Caco-2 (cell line): ENCODE measurements around the gene DZIP1. TPM values are rescaled to one million over a fixed set of nuclear protein-coding genes. Genes with fewer than 3 reads are reported as not detected.
A peak's percentile ranks its signal among the peaks of the same experiment; 100 is the strongest.

Experiments
- BruUV-seq: library from RNA; stranded (reverse); fragments of 400-500 nt; replicated peaks from 2 replicates; lab custom pipeline; 2021; lab: Mats Ljungman, UMichigan
- CTCF ChIA-PET: fragments of 300-600 bp; sonication (Branson Sonifier 250); formaldehyde crosslinking; loops from one replicate; lab custom pipeline; 2022; ENCODE audit warnings: antibody characterized with exemption; lab: Charles Lee
- POLR2A ChIA-PET: fragments of 300-600 bp; sonication (Branson Sonifier 250); formaldehyde crosslinking; loops from one replicate; lab custom pipeline; 2022; ENCODE audit warnings: antibody characterized with exemption; lab: Charles Lee
- DNase-seq, 2 experiments: peaks; one replicate each; pipeline versions ENCODE4 v3.0.0 to v3.0.0-alpha.2; 2020 to 2022
- H3K27me3 ChIP-seq: replicated peaks from 2 replicates; pipeline ENCODE4 v1.6.0; 2011; ENCODE audit warnings: low read length; ENCODE audit not compliant: control insufficient read depth, insufficient read depth
- H3K36me3 ChIP-seq: 2 replicates; pipeline ENCODE4 v1.5.1; 2011; ENCODE audit warnings: low read length; ENCODE audit not compliant: control insufficient read depth, insufficient read depth
- H3K4me1 ChIP-seq: fragments of 250-450 bp; sonication (Bioruptor Pico); 2 replicates; pipeline ENCODE4 v1.5.1; 2020; ENCODE audit warnings: mild to moderate bottlenecking
- H3K4me3 ChIP-seq: 2 replicates; pipeline ENCODE4 v1.5.1; 2011; ENCODE audit warnings: low read depth, mild to moderate bottlenecking, control low read depth, low read length
- H3K9me3 ChIP-seq: fragments of 250-450 bp; sonication (Bioruptor Pico); 2 replicates; pipeline ENCODE4 v1.5.1; 2020; ENCODE audit warnings: mild to moderate bottlenecking, moderate library complexity
- H3K27ac Mint-ChIP-seq: one replicate; pipeline ENCODE4 v1.8.0; 2022; ENCODE audit warnings: mixed read lengths; ENCODE audit not compliant: unreplicated experiment
- H3K27me3 Mint-ChIP-seq: one replicate; pipeline ENCODE4 v1.8.0; 2022; ENCODE audit warnings: mixed read lengths; ENCODE audit not compliant: insufficient read depth, unreplicated experiment
- H3K36me3 Mint-ChIP-seq: one replicate; pipeline ENCODE4 v1.8.0; 2022; ENCODE audit warnings: mild to moderate bottlenecking, mixed read lengths; ENCODE audit not compliant: insufficient read depth, unreplicated experiment
- H3K4me1 Mint-ChIP-seq: one replicate; pipeline ENCODE4 v1.8.0; 2022; ENCODE audit warnings: low read depth, mixed read lengths; ENCODE audit not compliant: unreplicated experiment
- H3K4me3 Mint-ChIP-seq: one replicate; pipeline ENCODE4 v1.8.0; 2022; ENCODE audit warnings: mild to moderate bottlenecking, moderate library complexity, mixed read lengths; ENCODE audit not compliant: unreplicated experiment
- H3K9me3 Mint-ChIP-seq: one replicate; pipeline ENCODE4 v1.8.0; 2022; ENCODE audit warnings: mixed read lengths; ENCODE audit not compliant: unreplicated experiment
- CTCF ChIP-seq, 2 experiments: fragments of 200-600 bp in 1 of 2; IDR thresholded peaks; 1 replicate in 1 of 2; 2 replicates in 1 of 2; pipeline versions ENCODE4 v1.5.1 to v1.8.0; 2011 to 2022; ENCODE audit warnings: antibody characterized with exemption in 1 of 2, control low read depth in 1 of 2, inconsistent platforms in 1 of 2, low read depth in 1 of 2, low read length in 1 of 2, mild to moderate bottlenecking in 1 of 2, moderate library complexity in 1 of 2; ENCODE audit not compliant: insufficient read depth in 1 of 2, severe bottlenecking in 1 of 2, unreplicated experiment in 1 of 2
- intact Hi-C: fragments of 100-400 bp; cut with micrococcal nuclease; formaldehyde crosslinking; loops from one replicate; pipeline ENCODE4 v1.10.0; 2022; ENCODE audit not compliant: unreplicated experiment
- total RNA-seq: library from RNA; stranded (reverse); gene quantifications from 2 replicates; pipeline ENCODE4 v1.2.3, GENCODE V29; 2022

The DZIP1 gene
- total RNA-seq, 1 experiment from 2014 or later = 6.5 TPM

GRCh38 chr13:95552539-95553441, 91.7 kb downstream of the DZIP1 start, which contains the start of gene CLDN10:
TSS of gene CLDN10 (plus strand) at chr13:95552720. CDS start at chr13:95552754, 34 bp downstream.
- DNase-seq = no peak
- no TSS peak for BruUV-seq
- Histone ChIP-seq H3K9me3 (no peaks in the 10 kb centered on the region), H3K27me3 (no peaks in the 10 kb centered on the region), H3K4me3 (no peak within 1 kb of the TSS), H3K4me1 (no peaks in the 10 kb centered on the region), H3K36me3 (no peaks in the 10 kb centered on the region)
- intact Hi-C loops = no loop called here
- Mint-ChIP-seq H3K27ac (no peak within 1 kb of the TSS), H3K4me3 (no peak within 1 kb of the TSS), H3K9me3 (no peaks in the 10 kb centered on the region), H3K27me3 (no peaks in the 10 kb centered on the region), H3K36me3 (no peaks in the 10 kb centered on the region), H3K4me1 (peaks cover 7% of the 10 kb centered on the region)
- no peak for TF ChIP-seq CTCF (IDR thresholded peaks at IDR 0.05; ENCODE audit: insufficient read depth in 1 of 2, low read depth in 1 of 2, low read length in 1 of 2, severe bottlenecking in 1 of 2, unreplicated experiment in 1 of 2)
- ChIA-PET CTCF (no interaction called here), POLR2A (no interaction called here)

DNA sequence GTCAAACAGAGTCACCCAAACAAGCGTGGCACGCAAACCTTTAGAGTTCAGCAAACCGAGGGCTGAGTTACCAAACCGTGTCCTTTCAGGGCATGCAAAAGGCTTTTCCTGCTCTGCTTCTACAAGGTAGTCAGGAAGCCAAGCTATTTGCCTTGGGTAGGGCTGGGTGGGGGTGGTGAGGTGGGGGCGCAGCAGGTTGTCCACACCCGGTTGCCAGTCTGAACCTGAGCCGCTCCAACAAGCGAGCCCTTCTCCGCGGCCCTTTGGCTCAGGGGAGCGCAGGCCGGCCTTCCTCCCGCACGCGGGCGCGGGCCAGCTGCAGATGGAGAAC, 92.3 kb downstream of the DZIP1 start:
- H3K4me3 Mint-ChIP-seq = no peak overlapping the region
- no TSS peak for BruUV-seq
- H3K9me3 ChIP-seq = no peaks in the 10 kb centered on the region
- no peak overlapping the region for H3K4me3 ChIP-seq
- peaks cover 13% of the 10 kb centered on the region for H3K4me1 Mint-ChIP-seq
- intact Hi-C loops = no loop called here
- no peaks in the 10 kb centered on the region for H3K36me3 ChIP-seq
- no peaks in the 10 kb centered on the region for H3K9me3 Mint-ChIP-seq
- no peak for TF ChIP-seq CTCF (IDR thresholded peaks at IDR 0.05; ENCODE audit: insufficient read depth in 1 of 2, low read depth in 1 of 2, low read length in 1 of 2, severe bottlenecking in 1 of 2, unreplicated experiment in 1 of 2)
- no peak overlapping the region for H3K27ac Mint-ChIP-seq
- no peaks in the 10 kb centered on the region for H3K4me1 ChIP-seq
- H3K27me3 ChIP-seq = no peaks in the 10 kb centered on the region
- DNase-seq = no peak
- H3K36me3 Mint-ChIP-seq = no peaks in the 10 kb centered on the region
- peaks cover 2% of the 10 kb centered on the region for H3K27me3 Mint-ChIP-seq
- ChIA-PET POLR2A (no interaction called here), CTCF (no interaction called here)

DNA sequence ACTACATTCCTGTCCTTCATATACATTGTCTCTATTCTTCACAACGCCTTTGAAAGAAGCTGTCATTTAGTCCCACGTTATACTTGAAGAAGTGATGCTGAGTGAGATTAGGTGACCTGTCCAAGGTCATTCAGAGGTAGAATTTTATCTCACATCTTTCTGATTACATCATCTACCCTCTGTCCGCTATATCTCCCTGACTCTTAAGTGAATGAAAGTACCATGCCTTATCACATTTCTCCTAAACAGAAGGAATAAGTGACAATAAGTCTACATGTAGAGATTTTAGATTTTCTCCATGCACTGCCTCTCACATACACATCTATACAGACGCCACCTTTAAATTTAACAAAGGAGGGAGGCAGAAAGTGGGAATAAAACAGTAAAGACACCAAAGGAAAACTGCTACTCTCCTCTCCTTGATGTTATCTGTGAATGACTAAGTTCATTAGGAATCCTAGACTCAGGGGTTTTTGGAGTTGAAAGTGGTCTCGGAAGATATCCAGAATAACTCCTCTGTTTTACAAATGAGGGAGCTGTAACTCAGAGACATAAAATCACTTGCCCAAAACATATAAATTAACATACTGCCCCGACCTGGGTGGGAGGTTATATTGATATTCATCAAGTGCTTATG, 96.9 kb downstream of the DZIP1 start:
- Histone ChIP-seq H3K27me3 (no peaks in the 10 kb centered on the region), H3K9me3 (no peaks in the 10 kb centered on the region), H3K36me3 (no peaks in the 10 kb centered on the region), H3K4me1 (no peaks in the 10 kb centered on the region), H3K4me3 (no peak overlapping the region)
- Mint-ChIP-seq H3K9me3 (no peaks in the 10 kb centered on the region), H3K4me1 (peaks cover 15% of the 10 kb centered on the region), H3K27me3 (peaks cover 6% of the 10 kb centered on the region), H3K36me3 (no peaks in the 10 kb centered on the region), H3K4me3 (no peak overlapping the region), H3K27ac (peak overlapping the region; percentile 37)
- TF ChIP-seq CTCF (IDR thresholded peaks at IDR 0.05; ENCODE audit: insufficient read depth in 1 of 2, low read depth in 1 of 2, low read length in 1 of 2, severe bottlenecking in 1 of 2, unreplicated experiment in 1 of 2) = no peak
- CTCF ChIA-PET = no interaction called here
- POLR2A ChIA-PET = no interaction called here
- BruUV-seq = no TSS peak
- intact Hi-C loops = no loop called here
- DNase-seq = no peak
